CD4-positive, CD25-positive, alpha-beta regulatory T cell (primary cell): ENCODE measurements around the gene SFXN5. TPM values are rescaled to one million over a fixed set of nuclear protein-coding genes. Genes with fewer than 3 reads are reported as not detected.

Experiments
- ATAC-seq, 2 donors: fragments of 150-1000 bp; cut with Tn5 transposase; one replicate each; pipeline ENCODE4 v1.10.0; 2021; ENCODE audit warnings: low read depth in 2 of 2, moderate number of reproducible peaks in 2 of 2, moderate library complexity in 1 of 2
- DNase-seq, 3 donors: peaks; one replicate each; pipeline versions ENCODE4 v3.0.0 to v3.0.0-alpha.2; 2012 to 2022; ENCODE audit warnings: mixed read lengths in 1 of 3
- H3K27ac ChIP-seq: one replicate; pipeline ENCODE4 v1.7.0; 2013; ENCODE audit warnings: mild to moderate bottlenecking, low read length; ENCODE audit not compliant: insufficient read depth, poor library complexity, severe bottlenecking
- H3K27me3 ChIP-seq: one replicate; pipeline ENCODE4 v1.7.0; 2013; ENCODE audit warnings: low read length; ENCODE audit not compliant: control insufficient read depth, insufficient read depth
- H3K36me3 ChIP-seq: one replicate; pipeline ENCODE4 v1.7.0; 2013; ENCODE audit warnings: mild to moderate bottlenecking, low read length, moderate library complexity; ENCODE audit not compliant: control insufficient read depth, insufficient read depth
- H3K4me1 ChIP-seq: 2 replicates; pipeline ENCODE4 v1.7.0; 2013; ENCODE audit warnings: mild to moderate bottlenecking, low read length; ENCODE audit not compliant: insufficient read depth, control insufficient read depth, poor library complexity, severe bottlenecking
- H3K4me3 ChIP-seq: one replicate; pipeline ENCODE4 v1.7.0; 2013; ENCODE audit warnings: low read depth, mild to moderate bottlenecking, low read length, moderate library complexity
- H3K9me3 ChIP-seq, 2 experiments: 1 replicate in 1 of 2; 2 replicates in 1 of 2; pipeline ENCODE4 v1.7.0; 2013; ENCODE audit warnings: low read length in 2 of 2, mild to moderate bottlenecking in 1 of 2, moderate library complexity in 1 of 2; ENCODE audit not compliant: control insufficient read depth in 2 of 2
- H3K27ac Mint-ChIP-seq, 3 donors: one replicate each; pipeline ENCODE4 v1.8.0; 2020 to 2022; ENCODE audit warnings: mild to moderate bottlenecking in 3 of 3, mixed read lengths in 3 of 3, moderate library complexity in 2 of 3
- H3K27me3 Mint-ChIP-seq: one replicate; pipeline ENCODE4 v1.8.0; 2022; ENCODE audit warnings: mild to moderate bottlenecking, mixed read lengths
- H3K36me3 Mint-ChIP-seq: one replicate; pipeline ENCODE4 v1.8.0; 2020; ENCODE audit warnings: mixed read lengths
- H3K4me1 Mint-ChIP-seq, 4 donors: one replicate each; pipeline ENCODE4 v1.8.0; 2020 to 2022; ENCODE audit warnings: mixed read lengths in 4 of 4, mild to moderate bottlenecking in 1 of 4
- H3K4me3 Mint-ChIP-seq, 4 donors: one replicate each; pipeline ENCODE4 v1.8.0; 2020 to 2022; ENCODE audit warnings: mild to moderate bottlenecking in 4 of 4, mixed read lengths in 4 of 4, moderate library complexity in 3 of 4
- H3K9me3 Mint-ChIP-seq, 7 donors: one replicate each; pipeline ENCODE4 v1.8.0; 2020 to 2022; ENCODE audit warnings: mixed read lengths in 7 of 7, mild to moderate bottlenecking in 3 of 7, moderate library complexity in 2 of 7
- polyA plus RNA-seq, 4 donors: library from polyadenylated mRNA; unstranded; fragments of 300-500 nt; fragmentation: Illumina TruSeq; gene quantifications; one replicate each; pipeline ENCODE4 v1.2.3, GENCODE V29; 2021
- total RNA-seq: library from RNA; stranded (reverse); gene quantifications from one replicate; pipeline ENCODE4 v1.2.3, GENCODE V29; 2022

SFXN5 gene
- total and polyA plus RNA-seq, 5 donors from 2014 or later = 1.0 to 8.0 (median 1.9) TPM

DNA sequence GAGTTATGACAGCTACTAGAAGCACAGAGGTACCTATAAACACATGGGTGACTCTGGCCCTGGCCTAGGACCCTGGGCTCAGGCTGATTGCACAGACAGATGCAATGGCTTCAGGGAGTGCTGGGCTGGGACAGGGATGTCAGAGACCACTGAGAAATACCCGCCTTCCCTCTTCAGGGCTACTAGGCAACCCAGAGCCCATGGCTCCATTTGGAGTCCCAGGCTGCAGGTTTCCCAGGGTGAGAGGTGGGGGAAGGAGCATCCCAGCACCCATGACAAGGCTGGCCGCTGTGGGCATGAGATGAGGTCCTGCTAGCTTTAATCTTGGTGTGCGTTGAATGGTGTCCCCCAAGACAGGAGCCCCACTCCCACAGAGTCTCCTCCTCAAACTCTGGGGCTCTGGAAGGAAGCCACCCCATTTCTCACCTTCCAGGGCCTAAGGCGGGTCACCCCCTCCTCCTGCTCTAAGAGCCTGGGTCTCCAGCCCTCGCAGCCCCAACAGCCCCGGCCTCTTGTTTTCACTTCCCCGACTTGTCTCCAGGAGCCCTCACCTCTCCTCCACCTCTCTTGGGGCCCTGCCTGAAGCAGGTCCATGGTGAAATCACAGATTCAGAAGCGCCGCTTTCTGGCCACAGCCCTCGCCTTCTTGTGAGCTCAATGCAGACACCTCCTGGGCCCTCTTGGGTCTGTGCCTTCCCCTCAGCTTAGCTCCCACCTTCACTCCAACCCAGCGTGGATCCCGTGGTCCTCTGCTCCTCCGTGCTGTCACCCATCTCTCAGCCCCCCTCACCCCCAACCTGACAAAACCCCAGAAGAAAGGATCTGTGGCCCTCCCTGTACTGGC, 112.7 kb downstream of the SFXN5 start:
- Histone ChIP-seq H3K4me1 (peaks cover 16% of the 10 kb centered on the region), H3K9me3 (no peaks in the 10 kb centered on the region), H3K27ac (no peak overlapping the region), H3K27me3 (no peaks in the 10 kb centered on the region), H3K4me3 (no peak overlapping the region), H3K36me3 (no peaks in the 10 kb centered on the region)
- Mint-ChIP-seq H3K36me3 (peaks cover 23% of the 10 kb centered on the region), H3K27me3 (no peaks in the 10 kb centered on the region), H3K4me1 (peaks cover 0 to 27% (median 19%) of the 10 kb centered on the region in 4 donors), H3K9me3 (no peaks in the 10 kb centered on the region), H3K27ac (no peak overlapping the region), H3K4me3 (no peak overlapping the region)
- no peak for ATAC-seq
- no peak for DNase-seq

DNA sequence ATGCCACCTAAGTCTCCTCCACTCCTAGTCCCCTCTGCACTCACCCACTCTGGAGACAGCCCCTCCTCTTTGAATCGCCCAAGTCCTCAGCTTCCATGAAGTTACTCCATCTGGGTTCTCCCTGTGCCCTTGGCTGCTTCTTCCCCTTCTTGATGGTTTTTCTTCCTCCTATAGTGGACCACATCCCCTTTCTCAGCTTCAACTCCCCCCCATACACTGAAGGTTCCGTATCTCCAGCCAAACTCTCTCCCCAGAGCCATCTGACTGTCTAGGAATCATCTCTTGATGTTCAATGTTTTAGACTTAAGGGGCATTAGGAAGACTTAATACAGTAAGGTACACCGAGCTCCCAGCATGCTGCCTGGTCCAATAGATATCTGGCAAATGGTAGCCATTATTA, 114.6 kb downstream of the SFXN5 start:
- Histone ChIP-seq H3K4me3 (no peak overlapping the region), H3K36me3 (no peaks in the 10 kb centered on the region), H3K27me3 (no peaks in the 10 kb centered on the region), H3K27ac (no peak overlapping the region), H3K9me3 (no peaks in the 10 kb centered on the region), H3K4me1 (peaks cover 19% of the 10 kb centered on the region)
- H3K4me3 Mint-ChIP-seq = peak overlapping the region in 2 of 4 donors; percentile 23 to 34
- DNase-seq (no peak), ATAC-seq (no peak)
- peaks cover 23% of the 10 kb centered on the region for H3K36me3 Mint-ChIP-seq
- peak overlapping the region in 2 of 3 donors; percentile 66 to 70 for H3K27ac Mint-ChIP-seq
- no peaks in the 10 kb centered on the region for H3K9me3 Mint-ChIP-seq
- H3K27me3 Mint-ChIP-seq = no peaks in the 10 kb centered on the region
- H3K4me1 Mint-ChIP-seq = peaks cover 0 to 39% (median 25%) of the 10 kb centered on the region in 4 donors

DNA sequence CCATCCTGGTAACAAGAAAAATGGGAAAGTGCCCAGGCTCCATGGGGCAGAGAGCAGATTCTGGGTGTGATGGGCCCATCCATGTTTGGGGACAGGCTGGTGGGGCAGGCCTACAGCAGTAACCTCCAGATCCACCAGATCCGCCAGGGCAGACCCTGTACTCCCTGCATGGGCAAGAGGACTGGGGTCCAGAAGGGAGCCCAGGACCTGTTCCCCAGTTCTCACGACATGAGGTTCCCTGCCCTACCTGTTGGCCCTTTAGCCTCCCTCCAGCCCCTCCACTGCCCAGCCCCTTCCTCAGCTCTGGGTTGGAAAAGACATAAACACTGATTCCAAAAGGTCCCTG, 115.5 kb downstream of the SFXN5 start:
- ATAC-seq = no peak
- no peak overlapping the region for H3K4me3 ChIP-seq
- no peak overlapping the region for H3K27ac ChIP-seq
- no peak for DNase-seq
- H3K27me3 ChIP-seq = no peaks in the 10 kb centered on the region
- peaks cover 0 to 39% (median 25%) of the 10 kb centered on the region in 4 donors for H3K4me1 Mint-ChIP-seq
- no peaks in the 10 kb centered on the region for H3K9me3 ChIP-seq
- H3K27me3 Mint-ChIP-seq = no peaks in the 10 kb centered on the region
- H3K27ac Mint-ChIP-seq = no peak overlapping the region
- peaks cover 20% of the 10 kb centered on the region for H3K36me3 Mint-ChIP-seq
- H3K36me3 ChIP-seq = no peaks in the 10 kb centered on the region
- peak overlapping the region in 2 of 4 donors; percentile 33 to 57 for H3K4me3 Mint-ChIP-seq
- peaks cover 19% of the 10 kb centered on the region for H3K4me1 ChIP-seq
- no peaks in the 10 kb centered on the region for H3K9me3 Mint-ChIP-seq

DNA sequence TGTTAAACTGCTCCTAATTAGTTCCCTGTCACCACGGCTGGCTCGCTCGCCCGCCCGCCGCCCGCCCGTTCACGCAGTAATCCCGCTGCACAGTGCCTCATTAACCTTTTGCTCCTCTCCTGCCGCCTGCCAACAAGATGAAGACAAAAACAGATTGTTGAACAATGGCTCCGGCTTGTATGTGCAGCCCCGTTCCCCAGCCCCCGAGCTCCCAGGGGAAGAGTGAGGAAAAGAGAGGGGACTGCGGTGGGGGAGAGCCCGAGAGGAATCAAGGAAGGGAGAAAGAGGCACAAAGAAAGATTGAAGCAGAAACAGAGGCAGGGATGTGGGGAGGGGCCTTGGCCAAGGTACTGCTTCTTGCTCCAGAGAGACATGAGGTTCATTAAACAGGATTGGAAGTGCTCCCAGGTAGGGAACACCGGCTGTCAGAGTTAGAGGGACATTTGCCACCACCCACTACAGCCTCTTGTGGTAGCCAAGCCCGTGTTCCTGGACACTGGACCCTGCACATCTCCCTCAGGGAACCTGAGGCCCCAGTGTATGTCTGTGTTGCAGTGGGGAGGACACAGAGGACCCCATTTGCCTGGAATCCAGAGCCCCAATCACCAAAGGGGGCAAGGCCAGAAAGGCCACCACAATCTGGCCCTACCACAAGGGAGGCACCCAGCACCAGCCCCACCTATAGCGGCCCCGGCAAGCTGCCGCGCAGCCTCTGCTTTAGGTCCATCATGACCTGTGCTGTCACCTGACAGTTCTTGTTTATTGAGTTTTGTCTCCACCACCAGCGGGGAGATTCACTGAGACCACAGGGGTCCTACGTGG, 116.1 kb downstream of the SFXN5 start:
- H3K4me1 Mint-ChIP-seq = peaks cover 0 to 39% (median 25%) of the 10 kb centered on the region in 4 donors
- H3K27me3 Mint-ChIP-seq = no peaks in the 10 kb centered on the region
- Histone ChIP-seq H3K27ac (no peak overlapping the region), H3K27me3 (no peaks in the 10 kb centered on the region), H3K4me3 (no peak overlapping the region), H3K9me3 (no peaks in the 10 kb centered on the region), H3K4me1 (peaks cover 19% of the 10 kb centered on the region), H3K36me3 (no peaks in the 10 kb centered on the region)
- H3K4me3 Mint-ChIP-seq = peak overlapping the region in 3 of 4 donors; percentile 50 to 88 (median 72)
- H3K27ac Mint-ChIP-seq = peak overlapping the region in 1 of 3 donors; percentile 46
- H3K9me3 Mint-ChIP-seq = no peaks in the 10 kb centered on the region
- no peak for ATAC-seq
- H3K36me3 Mint-ChIP-seq = peaks cover 20% of the 10 kb centered on the region
- DNase-seq = no peak

- no peak for ATAC-seq
- Mint-ChIP-seq H3K27ac (peak overlapping the region; percentile 38 to 95 (median 90)), H3K4me3 (peak overlapping the region; percentile 78 to 95 (median 86)), H3K36me3 (peaks cover 16% of the 10 kb centered on the region), H3K4me1 (peaks cover 0 to 39% (median 25%) of the 10 kb centered on the region in 4 donors), H3K27me3 (no peaks in the 10 kb centered on the region), H3K9me3 (no peaks in the 10 kb centered on the region)
- H3K9me3 ChIP-seq = no peaks in the 10 kb centered on the region
- peak overlapping the region; percentile 79 for H3K4me3 ChIP-seq
- H3K27me3 ChIP-seq = no peaks in the 10 kb centered on the region
- no peaks in the 10 kb centered on the region for H3K36me3 ChIP-seq
- no peak for DNase-seq
- no peak overlapping the region for H3K27ac ChIP-seq
- H3K4me1 ChIP-seq = peaks cover 19% of the 10 kb centered on the region
Measured at GRCh38 chr2:72954376-72955227, 116.9 kb downstream of the SFXN5 start.

GRCh38 chr2:72953976-72954375, 117.5 kb downstream of the SFXN5 start:
- peak overlapping the region; percentile 78 to 95 (median 86) for H3K4me3 Mint-ChIP-seq
- peak overlapping the region; percentile 15 for H3K27ac ChIP-seq
- H3K36me3 ChIP-seq = no peaks in the 10 kb centered on the region
- H3K9me3 ChIP-seq = no peaks in the 10 kb centered on the region
- no peaks in the 10 kb centered on the region for H3K27me3 Mint-ChIP-seq
- H3K4me1 Mint-ChIP-seq = peaks cover 0 to 39% (median 23%) of the 10 kb centered on the region in 4 donors
- peak; percentile 77 to 88 for ATAC-seq
- H3K9me3 Mint-ChIP-seq = no peaks in the 10 kb centered on the region
- H3K4me3 ChIP-seq = peak overlapping the region; percentile 79
- no peaks in the 10 kb centered on the region for H3K27me3 ChIP-seq
- DNase-seq = peak in 2 of 3 donors; percentile 38 to 89
- peaks cover 12% of the 10 kb centered on the region for H3K36me3 Mint-ChIP-seq
- H3K4me1 ChIP-seq = peaks cover 19% of the 10 kb centered on the region
- H3K27ac Mint-ChIP-seq = peak overlapping the region in 2 of 3 donors; percentile 90 to 95

DNA sequence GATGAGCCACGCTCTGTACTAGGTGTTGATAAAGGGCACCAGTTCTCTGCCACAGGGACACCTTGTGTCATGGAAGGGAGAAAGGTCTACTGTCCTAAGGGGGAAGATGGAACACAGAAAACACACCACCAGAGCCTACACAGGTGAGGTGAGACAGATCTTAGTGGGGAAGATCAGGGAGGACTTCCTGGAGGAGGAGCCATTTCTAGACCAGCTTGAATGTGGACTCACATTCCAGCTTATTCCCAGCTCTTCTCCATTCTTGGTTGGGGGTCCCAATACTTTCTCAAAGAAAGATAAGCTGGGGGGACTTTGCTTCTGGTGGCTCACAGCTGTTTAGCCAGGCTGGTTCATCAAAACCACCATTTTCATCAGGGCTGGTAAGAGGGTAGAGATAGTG, 118.0 kb downstream of the SFXN5 start:
- DNase-seq (no peak), ATAC-seq (no peak)
- Histone ChIP-seq H3K4me3 (peak overlapping the region; percentile 79), H3K27ac (peak overlapping the region; percentile 15), H3K36me3 (no peaks in the 10 kb centered on the region), H3K4me1 (peaks cover 19% of the 10 kb centered on the region), H3K9me3 (no peaks in the 10 kb centered on the region), H3K27me3 (no peaks in the 10 kb centered on the region)
- H3K4me1 Mint-ChIP-seq = peaks cover 0 to 39% (median 23%) of the 10 kb centered on the region in 4 donors
- peaks cover 12% of the 10 kb centered on the region for H3K36me3 Mint-ChIP-seq
- H3K27ac Mint-ChIP-seq = peak overlapping the region; percentile 66 to 95 (median 90)
- no peaks in the 10 kb centered on the region for H3K9me3 Mint-ChIP-seq
- H3K27me3 Mint-ChIP-seq = no peaks in the 10 kb centered on the region
- H3K4me3 Mint-ChIP-seq = peak overlapping the region; percentile 78 to 95 (median 86)
